ENCODE data around the gene STK32C. TPM values are rescaled to one million over a fixed set of nuclear protein-coding genes. Genes with fewer than 3 reads are reported as not detected.

The STK32C gene
- total RNA-seq, 1 donor, result 6.7 TPM

DNA sequence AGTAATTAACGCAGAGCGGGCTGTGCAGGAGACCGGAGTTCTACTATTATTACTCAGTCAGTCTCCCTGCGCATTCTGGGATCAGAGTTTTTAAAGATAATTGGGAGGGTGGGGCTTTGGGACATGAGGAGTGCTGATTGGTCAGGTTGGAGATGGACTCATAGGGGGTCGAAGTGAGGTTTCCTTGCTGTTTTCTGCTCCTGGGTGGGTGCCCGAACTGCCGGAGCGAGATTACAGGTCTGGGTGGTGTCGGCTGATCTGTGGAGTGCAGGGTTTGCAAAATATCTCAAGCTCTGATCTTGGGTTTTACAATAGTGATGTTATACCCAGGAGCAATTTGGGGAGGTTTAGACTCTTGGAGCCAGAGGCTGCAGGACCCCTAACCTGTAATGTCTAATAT is 20.4 kb upstream of the STK32C start:
- no peak for DNase-seq (ENCODE audit: low read depth)
- no peak overlapping the region for H3K4me3 ChIP-seq (ENCODE audit: low read depth, low read length)
- TF ChIP-seq, protein P1, sequence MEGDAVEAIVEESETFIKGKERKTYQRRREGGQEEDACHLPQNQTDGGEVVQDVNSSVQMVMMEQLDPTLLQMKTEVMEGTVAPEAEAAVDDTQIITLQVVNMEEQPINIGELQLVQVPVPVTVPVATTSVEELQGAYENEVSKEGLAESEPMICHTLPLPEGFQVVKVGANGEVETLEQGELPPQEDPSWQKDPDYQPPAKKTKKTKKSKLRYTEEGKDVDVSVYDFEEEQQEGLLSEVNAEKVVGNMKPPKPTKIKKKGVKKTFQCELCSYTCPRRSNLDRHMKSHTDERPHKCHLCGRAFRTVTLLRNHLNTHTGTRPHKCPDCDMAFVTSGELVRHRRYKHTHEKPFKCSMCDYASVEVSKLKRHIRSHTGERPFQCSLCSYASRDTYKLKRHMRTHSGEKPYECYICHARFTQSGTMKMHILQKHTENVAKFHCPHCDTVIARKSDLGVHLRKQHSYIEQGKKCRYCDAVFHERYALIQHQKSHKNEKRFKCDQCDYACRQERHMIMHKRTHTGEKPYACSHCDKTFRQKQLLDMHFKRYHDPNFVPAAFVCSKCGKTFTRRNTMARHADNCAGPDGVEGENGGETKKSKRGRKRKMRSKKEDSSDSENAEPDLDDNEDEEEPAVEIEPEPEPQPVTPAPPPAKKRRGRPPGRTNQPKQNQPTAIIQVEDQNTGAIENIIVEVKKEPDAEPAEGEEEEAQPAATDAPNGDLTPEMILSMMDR (IDR thresholded peaks at IDR 0.05; ENCODE audit: insufficient read depth, low read length), result no peak

- no peak overlapping the region for H3K4me3 ChIP-seq (ENCODE audit: low read depth, low read length)
- DNase-seq (ENCODE audit: low read depth), result no peak
- TF ChIP-seq, protein P1 (IDR thresholded peaks at IDR 0.05; ENCODE audit: insufficient read depth, low read length), result no peak
These were observed 19.2 kb upstream of the STK32C start for GRCh38 chr10:132326925-132327324.

- TF ChIP-seq, protein P1 (IDR thresholded peaks at IDR 0.05; ENCODE audit: insufficient read depth, low read length), result no peak
- no peak overlapping the region for H3K4me3 ChIP-seq (ENCODE audit: low read depth, low read length)
- DNase-seq (ENCODE audit: low read depth), result no peak
These were observed 18.7 kb upstream of the STK32C start for GRCh38 chr10:132326344-132326889.

GRCh38 chr10:132324186-132324585 is 16.4 kb upstream of the STK32C start:
- TF ChIP-seq, protein P1 (IDR thresholded peaks at IDR 0.05; ENCODE audit: insufficient read depth, low read length), result no peak
- no peak for DNase-seq (ENCODE audit: low read depth)
- no peak overlapping the region for H3K4me3 ChIP-seq (ENCODE audit: low read depth, low read length)

GRCh38 chr10:132322586-132323048 is 14.9 kb upstream of the STK32C start:
- H3K4me3 ChIP-seq (ENCODE audit: low read depth, low read length), result no peak overlapping the region
- peak; percentile 60 for DNase-seq (ENCODE audit: low read depth)
- TF ChIP-seq, protein P1 (IDR thresholded peaks at IDR 0.05; ENCODE audit: insufficient read depth, low read length), result peak; percentile 28

- DNase-seq (ENCODE audit: low read depth), result no peak
- H3K4me3 ChIP-seq (ENCODE audit: low read depth, low read length), result no peak overlapping the region
- TF ChIP-seq, protein P1 (IDR thresholded peaks at IDR 0.05; ENCODE audit: insufficient read depth, low read length), result no peak
These were observed 14.0 kb upstream of the STK32C start for GRCh38 chr10:132321726-132322125.
